Effector memory CD4-positive, alpha-beta T cell (primary cell): ENCODE data around the gene ACP7.

Experiments used
- DNase-seq, 3 donors: peaks; one replicate each; pipeline ENCODE4 v3.0.0-alpha.2; 2020
- H3K27ac ChIP-seq: 2 replicates; pipeline ENCODE4 v1.7.0; 2013; ENCODE audit warnings: mild to moderate bottlenecking, low read length, moderate library complexity; ENCODE audit not compliant: insufficient read depth, poor library complexity, severe bottlenecking
- H3K27me3 ChIP-seq: replicated peaks from 2 replicates; pipeline ENCODE4 v1.7.0; 2013; ENCODE audit warnings: mild to moderate bottlenecking, low read length; ENCODE audit not compliant: insufficient read depth, control insufficient read depth, poor library complexity, severe bottlenecking
- H3K36me3 ChIP-seq: 2 replicates; pipeline ENCODE4 v1.7.0; 2013; ENCODE audit warnings: mild to moderate bottlenecking, low read length, moderate library complexity; ENCODE audit not compliant: control insufficient read depth, insufficient read depth
- H3K4me1 ChIP-seq: 2 replicates; pipeline ENCODE4 v1.7.0; 2013; ENCODE audit warnings: low read length, mild to moderate bottlenecking; ENCODE audit not compliant: control insufficient read depth, insufficient read depth, poor library complexity, severe bottlenecking
- H3K4me3 ChIP-seq: 2 replicates; pipeline ENCODE4 v1.7.0; 2013; ENCODE audit warnings: low read length, low read depth, mild to moderate bottlenecking; ENCODE audit not compliant: insufficient read depth, poor library complexity, severe bottlenecking
- H3K9me3 ChIP-seq: 2 replicates; pipeline ENCODE4 v1.7.0; 2013; ENCODE audit warnings: mild to moderate bottlenecking, low read length, moderate library complexity; ENCODE audit not compliant: control insufficient read depth

ACP7 gene

GRCh38 chr19:39154629-39155100 is 70.5 kb downstream of the ACP7 start:
- Histone ChIP-seq H3K9me3 (no peaks in the 10 kb centered on the region), H3K4me3 (no peak overlapping the region), H3K27ac (no peak overlapping the region), H3K4me1 (no peaks in the 10 kb centered on the region), H3K27me3 (no peaks in the 10 kb centered on the region), H3K36me3 (no peaks in the 10 kb centered on the region)
- no peak for DNase-seq

DNA sequence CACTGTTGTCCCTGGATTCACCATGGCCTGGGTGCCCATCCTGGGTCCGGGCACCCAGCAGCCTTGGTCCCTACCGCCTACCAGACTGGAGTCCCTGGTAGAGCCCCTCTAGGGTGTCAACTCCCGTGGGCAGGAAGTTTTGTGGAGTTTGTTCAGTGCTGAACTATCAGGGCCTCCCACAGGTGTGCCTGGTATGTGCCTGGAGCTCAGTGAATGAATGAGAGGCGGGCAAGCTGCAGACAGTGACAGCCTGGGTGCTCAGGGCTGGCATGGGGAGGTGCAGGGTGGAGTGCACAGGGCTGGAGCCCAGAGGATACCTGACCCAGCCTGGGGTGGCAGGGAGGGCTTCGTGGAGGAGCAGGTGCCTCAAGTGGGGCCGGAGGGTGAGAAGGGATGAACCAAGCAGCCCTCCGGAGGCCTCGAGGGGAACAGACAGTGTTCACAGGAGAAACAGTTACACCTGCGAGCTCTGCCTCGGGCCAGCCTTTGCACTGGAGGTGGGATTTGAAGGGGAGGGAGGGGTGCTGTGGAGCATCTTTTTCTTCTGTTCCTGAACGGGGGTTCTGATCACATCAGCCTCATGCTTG is 71.0 kb downstream of the ACP7 start:
- no peak for DNase-seq
- Histone ChIP-seq H3K27me3 (no peaks in the 10 kb centered on the region), H3K4me3 (no peak overlapping the region), H3K4me1 (no peaks in the 10 kb centered on the region), H3K27ac (no peak overlapping the region), H3K36me3 (no peaks in the 10 kb centered on the region), H3K9me3 (no peaks in the 10 kb centered on the region)

DNA sequence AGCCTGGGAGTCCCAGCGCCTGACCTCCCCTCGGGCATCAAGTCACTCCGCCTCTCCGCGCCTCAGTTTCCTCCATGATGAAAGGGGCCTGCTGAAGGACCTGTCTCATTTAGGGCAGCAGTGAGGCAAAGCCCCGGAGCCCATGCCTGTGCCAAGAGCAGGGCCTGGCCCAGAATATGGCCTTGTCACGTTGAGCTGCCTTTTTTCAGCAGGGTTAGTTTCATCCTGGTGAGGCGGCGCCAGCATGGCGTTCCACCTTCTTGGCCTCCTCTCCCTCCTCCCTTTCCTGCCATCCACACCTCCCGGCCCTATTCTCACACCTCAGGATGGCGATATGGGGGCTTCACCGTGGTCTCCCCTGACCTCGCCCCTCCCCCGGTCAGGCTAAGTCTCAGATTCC is 71.6 kb downstream of the ACP7 start:
- Histone ChIP-seq H3K4me3 (no peak overlapping the region), H3K4me1 (no peaks in the 10 kb centered on the region), H3K27ac (no peak overlapping the region)

GRCh38 chr19:39156326-39157230 is 72.4 kb downstream of the ACP7 start:
- H3K36me3 ChIP-seq = no peaks in the 10 kb centered on the region
- H3K27me3 ChIP-seq = no peaks in the 10 kb centered on the region
- no peaks in the 10 kb centered on the region for H3K4me1 ChIP-seq
- H3K4me3 ChIP-seq = no peak overlapping the region
- no peaks in the 10 kb centered on the region for H3K9me3 ChIP-seq
- no peak overlapping the region for H3K27ac ChIP-seq
- DNase-seq = no peak

More for the DNA sequence above, 71.6 kb downstream of the ACP7 start:
- Histone ChIP-seq H3K27me3 (no peaks in the 10 kb centered on the region), H3K36me3 (no peaks in the 10 kb centered on the region), H3K9me3 (no peaks in the 10 kb centered on the region)
- no peak for DNase-seq

DNA sequence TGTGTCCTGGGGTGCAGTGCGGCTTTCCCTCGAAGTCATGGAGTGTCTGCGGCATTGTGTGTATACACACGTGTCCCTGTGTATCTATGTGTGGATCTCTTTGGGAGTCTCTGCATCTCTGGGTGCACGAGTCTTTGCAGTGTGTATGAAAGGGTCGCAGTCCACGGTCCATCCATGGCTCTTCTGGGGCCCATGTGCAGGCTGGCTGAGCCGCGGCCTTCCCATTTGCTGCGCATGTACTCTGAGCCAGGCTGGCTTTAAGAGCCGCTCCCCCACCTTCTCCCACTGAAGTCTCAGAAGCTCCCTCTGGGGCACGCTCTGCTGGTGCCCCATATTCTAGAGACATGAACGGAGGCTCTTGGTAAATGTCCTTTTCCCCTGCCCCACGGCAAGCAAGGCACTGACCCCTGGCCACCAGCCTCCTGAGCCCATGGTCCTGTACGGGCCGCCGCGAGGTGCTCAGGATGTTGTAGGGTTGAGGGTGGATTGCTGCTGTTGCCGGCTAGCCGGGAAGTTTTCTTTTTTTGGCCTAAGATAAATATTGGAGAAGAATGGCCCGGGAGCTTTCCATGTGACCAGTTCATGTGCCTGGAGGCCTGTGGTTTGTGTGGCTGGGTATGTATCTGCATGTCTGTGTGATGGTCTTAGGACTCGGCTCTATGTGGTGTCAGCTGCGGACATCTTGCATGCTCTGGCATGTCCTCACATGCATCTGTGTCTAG is 73.3 kb downstream of the ACP7 start:
- H3K27me3 ChIP-seq = no peaks in the 10 kb centered on the region
- H3K4me3 ChIP-seq = no peak overlapping the region
- no peaks in the 10 kb centered on the region for H3K4me1 ChIP-seq
- DNase-seq = no peak
- H3K36me3 ChIP-seq = no peaks in the 10 kb centered on the region
- H3K27ac ChIP-seq = no peak overlapping the region
- H3K9me3 ChIP-seq = no peaks in the 10 kb centered on the region

DNA sequence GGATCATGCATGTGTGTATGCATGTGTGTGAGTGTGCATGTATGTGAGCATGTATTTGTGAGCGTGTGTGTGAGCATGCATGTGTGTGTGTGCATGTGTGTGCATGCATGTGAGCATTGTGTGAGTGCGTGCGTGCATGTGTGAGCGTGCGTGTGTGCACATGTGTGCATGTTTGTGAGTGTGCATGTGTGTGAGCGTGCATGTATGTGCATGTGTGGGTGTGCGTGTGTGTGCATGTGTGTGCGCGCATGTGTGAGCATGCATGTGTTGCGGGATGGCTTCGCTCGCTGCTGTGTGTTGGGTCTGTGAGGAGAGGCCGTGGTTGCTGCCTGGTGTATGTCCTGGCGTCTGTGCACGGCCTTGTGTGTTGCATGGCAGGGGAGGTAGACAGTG is 73.8 kb downstream of the ACP7 start:
- no peak for DNase-seq
- no peaks in the 10 kb centered on the region for H3K4me1 ChIP-seq
- H3K4me3 ChIP-seq = no peak overlapping the region
- H3K27me3 ChIP-seq = no peaks in the 10 kb centered on the region
- no peaks in the 10 kb centered on the region for H3K9me3 ChIP-seq
- no peak overlapping the region for H3K27ac ChIP-seq
- no peaks in the 10 kb centered on the region for H3K36me3 ChIP-seq

GRCh38 chr19:39158646-39159260 is 74.6 kb downstream of the ACP7 start:
- DNase-seq = no peak
- H3K27me3 ChIP-seq = no peaks in the 10 kb centered on the region
- no peaks in the 10 kb centered on the region for H3K9me3 ChIP-seq
- no peak overlapping the region for H3K27ac ChIP-seq
- no peak overlapping the region for H3K4me3 ChIP-seq
- H3K4me1 ChIP-seq = no peaks in the 10 kb centered on the region
- no peaks in the 10 kb centered on the region for H3K36me3 ChIP-seq

DNA sequence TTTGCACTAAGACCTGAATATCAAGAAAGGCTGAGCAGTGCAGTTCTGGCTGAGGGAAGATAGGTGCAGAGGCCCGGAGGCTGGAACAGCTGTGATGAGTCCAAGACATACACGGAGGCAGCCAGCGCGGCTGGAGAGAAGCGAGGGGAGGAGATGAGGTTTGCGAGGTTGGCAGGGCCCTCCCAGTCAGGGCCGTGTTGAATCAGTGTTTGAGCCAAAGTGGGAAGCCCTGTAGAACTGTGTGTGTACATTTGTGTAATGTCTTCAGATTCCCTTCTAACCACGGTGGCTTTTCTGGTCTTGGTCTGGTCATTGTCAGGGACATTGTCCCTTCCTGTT is 76.3 kb downstream of the ACP7 start:
- Histone ChIP-seq H3K27ac (no peak overlapping the region), H3K4me1 (no peaks in the 10 kb centered on the region), H3K27me3 (no peaks in the 10 kb centered on the region), H3K36me3 (no peaks in the 10 kb centered on the region), H3K4me3 (no peak overlapping the region), H3K9me3 (no peaks in the 10 kb centered on the region)
- no peak for DNase-seq
